SK-MEL-5 (cell line): ENCODE data around the gene PLA2G12A. TPM values are rescaled to one million over a fixed set of nuclear protein-coding genes. Genes with fewer than 3 reads are reported as not detected.

ENCODE experiments used
- DNase-seq: peaks from one replicate; pipeline ENCODE4 v3.0.0-alpha.2; 2016; ENCODE audit warnings: low read depth, low spot score
- in situ Hi-C: cut with HindIII; loops from 2 replicates; pipeline ENCODE4 v1.10.0; 2016; ENCODE audit warnings: low sequenced_read_pairs, high pct_unique_total_duplicates, low pct_unique_long_range_greater_than_20kb
- polyA plus RNA-seq, 2 experiments: library from polyadenylated mRNA; depleted of rRNA; stranded (reverse); fragments of >200 nt; gene quantifications; 2 replicates each; pipeline ENCODE4 v1.2.3, GENCODE V29; 2015
- total RNA-seq: library from RNA; depleted of rRNA; stranded (reverse); fragments of >200 nt; shearing (Covaris generic); gene quantifications from 2 replicates; pipeline ENCODE4 v1.2.3, GENCODE V29; 2014; rRNA removed

Gene PLA2G12A
- total RNA-seq: 5.7 and 8.0 TPM in 2 replicates
- 5.9 and 7.6 TPM in 2 replicates for polyA plus RNA-seq (2015; cell fraction: cytosol; rRNA removed)
- 4.9 and 7.4 TPM in 2 replicates for polyA plus RNA-seq (2015; cell fraction: nucleus; rRNA removed)

DNA sequence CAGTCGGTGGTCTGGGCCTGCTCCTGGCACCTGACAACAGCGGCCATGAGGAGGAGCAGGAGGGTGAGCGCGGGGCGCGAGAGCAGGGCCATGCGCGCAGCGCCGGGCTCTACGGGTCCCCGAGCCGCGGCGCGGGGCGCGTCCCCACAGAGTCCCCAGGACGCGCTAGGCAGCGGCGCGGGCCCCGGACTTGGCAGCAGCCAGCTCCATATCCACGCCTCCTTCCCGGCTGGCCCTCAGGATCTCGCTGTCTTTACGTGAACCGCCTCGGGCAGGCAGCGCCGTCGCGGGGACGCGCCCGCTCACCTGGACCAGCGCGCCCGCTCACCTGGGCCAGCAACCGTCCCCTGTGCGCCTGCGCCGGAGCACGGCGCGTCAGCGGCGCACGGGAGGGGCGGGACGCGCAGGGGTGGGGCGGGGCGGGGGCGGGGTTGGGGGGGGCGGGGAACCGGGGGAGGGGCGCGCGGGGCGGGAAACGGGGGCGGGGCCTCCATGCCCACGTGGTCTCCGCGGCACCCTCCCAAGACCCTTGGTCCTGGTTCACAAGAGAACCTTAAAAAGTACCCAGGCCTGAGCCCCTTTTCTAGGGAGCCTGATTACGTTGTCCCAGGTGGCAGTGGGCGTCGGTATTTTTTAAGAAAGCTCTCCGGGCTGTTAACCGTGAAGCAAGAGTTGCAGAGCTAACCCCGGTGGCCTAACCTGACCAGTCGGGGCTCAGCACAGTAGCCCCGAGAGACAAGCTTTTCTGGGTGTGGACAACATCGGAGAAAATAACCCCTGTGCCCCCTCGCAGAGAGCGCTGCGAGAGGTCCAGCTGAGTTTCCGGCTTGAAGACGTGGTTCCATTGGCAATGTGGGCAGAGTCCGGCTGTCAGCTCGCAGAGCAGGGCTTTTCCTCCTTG is at the start of gene PLA2G12A:
PLA2G12A (minus strand) TSS at position 353 of the 901 bp plus-strand sequence; CDS start at position 92, 261 bp downstream.
- peak; percentile 49 for DNase-seq
- in situ Hi-C loops: no loop called here

DNA sequence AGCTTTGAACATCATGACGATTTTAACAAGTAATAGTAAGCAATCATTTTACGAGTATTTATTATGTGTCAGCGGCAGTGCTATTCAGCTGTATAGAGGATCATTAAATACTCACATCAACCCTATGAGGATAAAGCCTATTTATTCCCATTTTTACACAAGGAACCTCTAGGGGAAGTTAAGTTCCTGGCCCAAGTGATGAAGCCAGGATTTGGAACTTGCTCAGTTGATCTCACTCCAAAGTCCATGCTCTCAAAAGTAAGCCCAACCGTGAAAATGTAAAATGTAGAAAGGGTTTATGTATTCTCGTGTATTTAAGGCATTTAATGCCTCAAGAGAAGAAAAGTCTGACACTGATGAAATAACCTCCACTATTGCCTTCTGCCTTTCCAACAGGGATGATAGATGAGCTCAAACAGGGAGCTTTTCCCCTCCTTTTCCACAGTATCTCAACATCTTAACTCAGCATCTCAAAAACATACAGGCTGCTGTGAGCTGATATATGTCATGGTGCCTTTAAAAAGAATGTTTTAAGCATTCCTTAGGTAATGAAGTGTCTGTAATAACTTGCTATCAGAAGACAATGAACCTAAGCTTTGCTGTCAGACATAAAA is 35.0 kb upstream of the PLA2G12A start:
- DNase-seq: no peak
- in situ Hi-C loops: no loop called here

DNA sequence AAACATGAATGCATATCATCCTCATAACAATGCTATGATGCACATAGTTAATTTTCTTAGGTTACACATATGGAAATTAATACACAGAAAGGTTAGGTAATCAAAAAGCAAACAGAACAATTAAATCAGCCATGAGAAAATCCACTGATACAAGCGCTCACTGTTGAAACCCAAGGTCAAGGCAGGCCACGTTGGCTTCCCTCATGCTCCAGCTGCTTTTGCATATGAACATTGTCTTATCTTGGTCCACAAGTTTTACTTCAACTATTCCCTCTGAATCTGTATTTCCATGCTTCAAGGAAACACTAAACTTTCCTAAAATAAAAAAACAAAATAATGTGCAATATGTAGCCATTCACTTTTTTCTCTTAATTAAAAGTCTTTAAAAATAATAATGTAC is 34.5 kb upstream of the PLA2G12A start:
- in situ Hi-C loops: no loop called here
- DNase-seq: no peak

DNA sequence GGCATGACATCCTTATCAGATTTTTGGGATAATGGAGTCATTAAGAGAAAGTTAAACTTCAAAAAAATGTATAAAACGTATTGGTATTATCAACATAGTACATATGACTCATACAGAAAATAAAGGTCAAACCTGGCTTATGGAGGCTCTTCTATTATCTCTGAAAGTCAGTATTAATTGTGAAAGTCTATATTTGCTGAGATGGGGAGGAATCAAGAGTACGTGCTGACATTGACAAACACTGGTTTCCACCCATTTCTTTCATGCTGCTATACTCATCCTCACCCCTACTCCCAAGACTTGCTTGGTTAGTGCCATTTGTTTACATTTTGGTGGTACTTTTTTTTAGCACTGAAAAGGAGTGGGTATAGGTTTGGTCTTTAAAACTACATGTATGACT is 30.8 kb upstream of the PLA2G12A start:
- DNase-seq: no peak
- in situ Hi-C loops: no loop called here

DNA sequence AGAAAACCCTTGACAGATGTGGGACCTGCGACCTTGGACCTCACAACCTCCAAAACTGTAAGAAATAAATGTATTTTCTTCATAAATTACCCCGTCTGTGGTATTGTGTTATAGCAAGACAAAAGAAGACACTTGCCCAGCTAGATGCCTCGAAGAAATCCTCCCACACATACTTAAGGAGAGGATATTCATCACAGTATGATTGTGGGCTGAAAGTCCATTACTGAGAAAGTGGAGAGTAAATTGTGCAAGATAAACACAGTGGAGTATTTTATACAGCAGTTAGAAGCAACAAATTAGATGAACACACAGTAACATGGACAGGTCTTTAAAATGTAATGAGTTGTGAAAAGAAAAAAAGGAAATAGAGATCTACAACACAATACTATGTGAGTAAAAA is 25.8 kb upstream of the PLA2G12A start:
- no peak for DNase-seq
- in situ Hi-C loops: no loop called here

DNA sequence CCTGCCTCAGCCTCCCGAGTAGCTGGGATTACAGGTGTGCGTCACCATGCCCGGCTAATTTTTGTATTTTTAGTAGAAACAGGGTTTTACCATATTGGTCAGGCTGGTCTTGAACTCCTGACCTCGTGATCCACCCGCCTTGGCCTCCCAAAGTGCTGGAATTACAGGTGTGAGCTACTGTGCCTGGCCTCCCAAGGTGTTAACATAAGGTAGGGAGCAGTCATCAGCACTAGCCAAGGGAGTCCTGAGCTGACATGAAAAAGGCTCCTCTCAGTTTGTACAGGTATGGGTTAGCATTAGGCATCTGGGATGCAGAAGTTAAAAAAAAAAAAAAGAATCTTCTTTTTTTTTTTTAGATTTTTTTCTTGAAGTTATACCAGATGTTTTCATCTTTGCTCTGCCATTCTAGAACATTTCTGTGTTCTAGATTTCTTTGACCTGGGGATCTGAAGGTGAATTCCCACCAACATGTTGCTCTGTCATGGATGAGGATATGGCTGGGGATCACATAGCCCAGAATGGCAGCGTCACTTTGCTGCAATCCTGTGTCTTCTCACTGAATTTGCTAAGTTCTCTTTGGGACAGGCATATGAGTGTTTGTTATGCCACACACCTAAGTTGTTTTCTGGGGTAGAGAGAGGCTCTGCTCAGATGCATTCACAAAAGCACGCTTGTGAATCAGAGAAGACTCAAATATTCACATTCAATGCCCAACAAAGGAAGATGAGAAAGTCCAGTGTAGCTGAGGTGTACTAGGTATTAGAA is 24.4 kb upstream of the PLA2G12A start:
- in situ Hi-C loops: no loop called here
- no peak for DNase-seq

DNA sequence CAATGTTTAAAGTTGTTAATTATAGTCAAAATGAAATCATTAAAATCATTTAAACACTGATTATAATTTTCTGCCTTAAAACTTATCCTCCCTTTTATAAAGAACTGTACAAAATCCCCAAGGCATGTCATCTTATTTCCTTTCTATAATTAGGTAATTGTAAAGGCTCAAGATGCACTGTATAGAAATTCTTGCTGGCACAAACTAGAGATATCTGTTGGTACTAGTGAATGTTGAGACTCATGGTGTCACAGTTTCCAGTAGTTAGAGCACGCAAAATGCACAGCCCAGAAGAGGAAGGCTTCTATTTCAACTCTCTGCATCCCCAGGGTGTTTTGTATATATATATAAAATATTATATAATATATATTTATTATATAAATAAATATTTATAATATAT is 22.7 kb upstream of the PLA2G12A start:
- no peak for DNase-seq
- in situ Hi-C loops: no loop called here

DNA sequence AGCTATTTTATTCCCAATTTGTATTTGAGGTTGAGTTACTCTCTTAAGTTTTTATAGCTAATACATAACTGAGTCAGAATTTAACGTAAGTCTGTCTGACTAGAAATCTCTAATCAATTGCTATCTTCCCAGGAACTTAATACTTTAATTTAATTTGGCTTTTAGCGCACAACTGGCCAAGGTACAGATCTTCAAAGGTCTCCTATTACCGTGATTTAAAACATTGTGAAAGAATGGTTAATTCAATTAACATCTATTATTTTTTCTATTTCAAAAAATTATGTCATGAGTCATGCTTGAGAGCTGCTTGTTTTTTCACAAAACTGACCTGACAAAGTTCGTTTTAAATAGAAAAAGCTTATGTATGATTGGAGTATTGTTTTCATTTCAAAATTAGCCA is 22.0 kb upstream of the PLA2G12A start:
- DNase-seq: no peak
- in situ Hi-C loops: no loop called here

DNA sequence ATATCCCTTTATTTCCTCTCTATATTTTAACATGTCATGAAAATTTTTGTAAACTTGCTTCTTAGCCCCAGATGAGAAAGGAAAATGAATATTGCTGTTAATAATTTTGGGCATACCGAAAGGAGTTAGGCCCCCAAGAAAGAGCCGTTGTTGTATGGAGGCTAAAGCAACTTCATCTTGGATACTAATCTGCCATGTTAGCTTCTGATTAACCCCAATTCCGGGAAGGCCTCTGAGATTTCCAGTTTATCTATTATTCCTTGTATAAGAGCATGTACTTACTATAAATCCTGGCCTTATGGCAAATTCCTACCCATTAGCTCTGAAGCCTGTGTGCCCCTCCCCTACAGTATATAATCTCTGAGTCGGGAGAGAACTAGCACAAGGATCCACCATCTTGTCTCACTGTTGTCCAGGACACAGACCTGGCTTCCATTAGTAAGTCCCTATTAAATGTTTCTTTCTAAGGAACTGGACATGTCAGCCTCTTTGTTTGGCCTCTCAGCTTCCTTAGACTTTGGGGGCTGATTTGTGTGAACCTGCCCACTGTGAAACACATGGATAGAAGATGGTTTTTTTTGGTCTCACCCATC is 20.9 kb upstream of the PLA2G12A start:
- DNase-seq: no peak
- in situ Hi-C loops: no loop called here

DNA sequence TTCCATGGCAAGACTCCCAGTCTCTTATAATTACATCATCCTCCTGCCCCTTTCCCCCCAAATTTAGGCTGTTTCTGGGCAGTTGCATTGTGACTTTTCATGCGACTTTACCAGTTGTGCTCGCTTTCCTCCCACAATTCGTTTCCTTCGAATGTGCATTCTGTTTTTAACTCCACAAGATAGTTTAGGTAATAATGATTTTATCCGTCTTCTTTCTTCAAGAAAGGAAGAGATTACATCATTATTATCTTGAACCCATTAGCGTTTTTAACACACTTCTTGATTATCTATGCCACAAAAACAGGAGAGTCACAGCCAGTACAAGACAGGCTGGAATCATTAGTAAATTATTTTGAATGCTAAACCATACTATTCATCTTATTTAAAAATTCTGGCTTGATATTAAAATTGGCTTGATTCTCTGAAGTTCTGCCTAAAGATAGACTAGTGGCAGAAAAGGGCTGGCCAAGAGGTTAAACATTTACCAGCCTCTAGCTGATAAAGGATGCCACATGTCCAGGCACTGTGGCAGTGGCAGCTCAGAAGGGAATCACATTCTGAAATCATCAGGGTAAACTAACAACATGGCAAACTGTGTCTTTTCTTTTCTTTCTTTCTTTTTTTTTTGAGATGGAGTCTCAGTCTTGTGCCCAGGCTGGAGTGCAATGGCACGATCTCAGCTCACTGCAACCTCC is 19.7 kb upstream of the PLA2G12A start:
- no peak for DNase-seq
- in situ Hi-C loops: no loop called here

DNA sequence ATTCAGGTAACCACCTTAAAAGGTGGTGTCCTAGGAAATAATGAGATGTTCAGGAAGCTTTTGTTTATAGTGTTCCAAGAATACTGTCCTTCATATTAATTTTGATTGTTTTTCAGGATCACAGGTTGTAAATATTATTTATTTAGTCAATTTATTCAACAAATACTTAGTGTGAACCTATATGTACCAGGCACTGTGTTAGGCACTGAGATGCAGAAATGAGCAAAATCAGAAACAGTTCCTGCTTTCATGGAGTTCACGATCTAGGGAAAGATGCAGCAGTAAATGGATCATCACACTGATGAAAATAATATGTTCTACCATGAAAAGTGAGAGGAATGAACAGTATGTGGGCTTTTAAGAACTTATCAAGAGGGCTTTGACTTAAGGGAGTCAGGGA is 18.2 kb upstream of the PLA2G12A start:
- in situ Hi-C loops: no loop called here
- no peak for DNase-seq

DNA sequence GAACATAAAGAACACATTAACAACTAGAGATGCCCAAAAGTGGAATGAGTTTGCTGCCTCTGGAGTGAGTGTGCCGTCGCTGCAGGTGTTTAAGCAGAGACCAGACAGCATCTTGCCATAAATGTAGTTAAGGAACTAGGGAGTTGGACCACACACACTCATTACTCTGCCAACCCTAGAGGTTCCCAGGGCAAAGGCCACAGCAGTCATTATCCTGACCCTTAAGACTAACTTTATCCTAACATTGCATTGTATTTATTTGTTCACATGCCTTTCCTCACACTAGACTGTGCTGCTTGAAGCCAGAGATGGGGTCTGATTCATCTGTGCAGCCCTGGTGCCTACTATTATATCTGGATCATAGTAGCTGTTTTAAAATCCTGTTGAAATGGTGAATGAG is 16.9 kb upstream of the PLA2G12A start:
- in situ Hi-C loops: no loop called here
- DNase-seq: no peak

DNA sequence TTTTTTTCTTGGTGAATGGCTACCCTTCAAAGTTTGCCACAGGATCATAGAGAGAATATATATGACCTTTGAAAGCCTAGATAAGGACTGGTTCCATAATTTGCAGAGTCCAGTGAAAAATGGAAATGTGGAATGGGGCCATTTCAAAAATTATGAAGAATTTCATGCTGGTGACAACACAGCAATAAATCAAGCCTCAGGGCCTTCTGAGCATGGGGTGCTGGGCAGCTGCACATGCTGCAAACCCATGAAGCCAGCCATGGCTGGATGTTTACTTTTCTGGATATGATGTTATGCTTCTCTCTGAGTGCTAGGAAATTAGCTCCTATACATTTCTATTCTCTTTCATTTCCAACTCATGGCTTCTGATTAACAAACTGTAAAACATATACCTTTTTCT is 16.0 kb upstream of the PLA2G12A start:
- no peak for DNase-seq
- in situ Hi-C loops: no loop called here

DNA sequence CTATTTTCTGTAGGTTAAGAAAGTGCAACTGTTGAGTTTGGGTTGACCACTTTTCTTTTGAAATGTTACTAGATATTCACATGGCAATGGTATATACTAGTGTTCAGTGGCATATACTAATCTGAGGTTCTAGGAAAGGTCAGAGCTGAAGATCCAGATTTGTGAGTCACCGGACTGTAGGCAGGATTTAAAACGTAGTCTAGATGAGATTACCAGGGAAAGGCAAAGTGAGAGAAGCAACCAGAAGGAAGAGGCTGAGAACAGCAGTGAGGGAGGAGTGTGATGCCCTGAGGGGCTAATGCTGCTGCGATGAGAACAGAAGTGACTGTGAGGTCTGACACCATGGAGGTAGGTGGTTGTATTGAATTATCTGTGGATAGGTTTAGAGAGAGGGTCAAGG is 9.7 kb upstream of the PLA2G12A start:
- no peak for DNase-seq
- in situ Hi-C loops: no loop called here

DNA sequence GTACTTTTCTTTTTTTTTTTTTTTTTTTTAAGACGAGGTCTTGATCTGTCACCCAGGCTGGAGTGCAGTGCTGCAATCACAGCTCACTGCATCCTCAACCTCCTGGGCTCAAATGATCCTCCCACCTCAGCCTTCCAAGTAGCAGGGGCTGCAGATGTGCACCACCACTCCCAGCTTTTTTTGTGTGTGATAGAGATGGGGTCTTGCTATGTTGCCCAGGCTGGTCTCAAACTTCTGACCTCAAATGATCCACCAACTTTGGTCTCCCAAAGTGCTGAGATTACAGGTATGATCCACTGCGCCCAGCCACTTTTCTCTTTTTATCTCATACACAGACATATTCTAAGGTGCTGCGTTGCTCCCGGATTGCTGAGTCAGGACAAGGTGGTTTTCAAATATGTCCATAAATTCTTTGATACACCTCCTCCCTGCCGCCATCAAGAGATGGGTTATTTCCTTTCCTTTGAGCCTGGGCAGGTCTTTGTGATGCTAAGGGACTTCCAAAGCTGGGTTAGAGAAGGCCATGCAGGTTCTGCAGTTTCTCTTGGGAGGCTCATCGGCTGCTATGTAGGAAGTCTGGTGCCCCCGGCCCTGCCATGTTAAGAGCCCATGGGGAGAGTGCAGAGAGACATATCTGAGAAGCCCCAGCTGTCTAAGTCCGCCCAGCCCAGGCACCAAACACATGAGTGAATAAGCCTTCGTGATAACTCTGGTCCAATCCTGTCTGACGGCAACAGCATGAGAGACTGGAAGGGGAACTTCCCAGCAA is 8.4 kb upstream of the PLA2G12A start:
- DNase-seq: no peak
- in situ Hi-C loops: no loop called here

DNA sequence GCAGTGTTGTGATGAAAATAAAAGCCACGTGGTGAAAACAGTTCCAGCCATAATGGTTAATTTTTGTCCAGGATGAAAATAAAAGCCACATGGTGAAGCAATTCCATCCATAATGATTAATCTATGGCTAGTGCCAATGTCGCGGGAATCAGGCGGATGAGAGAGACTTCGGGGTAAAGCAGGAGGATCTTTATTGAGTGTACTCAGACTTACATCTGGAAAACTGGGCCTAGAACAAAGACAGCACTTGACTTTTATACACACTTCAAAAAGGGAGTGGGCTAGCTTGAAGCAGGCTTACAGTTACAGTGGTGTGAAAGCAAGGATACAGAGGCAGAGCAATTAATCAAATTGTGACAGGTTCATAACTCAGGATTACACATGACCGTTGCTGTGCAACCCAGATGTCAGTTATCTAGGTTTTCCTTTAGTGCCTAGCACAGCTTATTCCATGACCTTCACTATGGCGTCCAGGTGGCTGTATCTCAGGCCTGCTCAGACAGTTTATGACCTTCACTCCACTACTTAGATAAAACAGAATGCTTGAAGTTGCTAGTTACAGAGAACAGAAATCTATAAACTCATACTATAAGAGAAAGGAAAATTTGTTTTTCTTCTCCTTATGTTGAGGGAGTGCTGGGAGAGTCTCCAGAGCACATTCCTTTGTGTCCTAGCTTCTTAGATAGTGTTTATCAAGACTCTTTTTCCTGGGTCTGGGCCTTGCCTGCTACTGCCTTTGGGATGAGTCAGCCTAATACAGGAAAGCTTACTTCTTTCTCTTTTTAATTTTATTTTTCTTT is 5.9 kb upstream of the PLA2G12A start:
- DNase-seq: no peak
- in situ Hi-C loops: no loop called here
